Adrenal gland (tissue), 12 donors: ENCODE measurements around the gene COX4I2. TPM values are rescaled to one million over a fixed set of nuclear protein-coding genes. Genes with fewer than 3 reads are reported as not detected.
A peak's percentile ranks its signal among the peaks of the same experiment; 100 is the strongest.

Source experiments
- DNase-seq, 7 donors: peaks; one replicate each; pipeline ENCODE4 v3.0.0-alpha.2; 2019 to 2020
- H3K27ac ChIP-seq, 5 donors: fragments of 200-600 bp; sonication (generic) in 4 of 5; 1 replicate in 3 of 5; 2 replicates in 2 of 5; pipeline versions ENCODE4 v1.5.1 to v1.8.0; 2016 to 2020; ENCODE audit warnings: mild to moderate bottlenecking in 1 of 5
- H3K27me3 ChIP-seq: fragments of 200-600 bp; 2 replicates; pipeline ENCODE4 v1.8.0; 2021
- H3K36me3 ChIP-seq, 2 donors: fragments of 200-600 bp; replicated peaks in 1 of 2; 1 replicate in 1 of 2; 2 replicates in 1 of 2; pipeline versions ENCODE4 v1.5.1 to v1.8.0; 2018 to 2022
- H3K4me1 ChIP-seq, 2 donors: fragments of 200-600 bp; replicated peaks in 1 of 2; 1 replicate in 1 of 2; 2 replicates in 1 of 2; pipeline versions ENCODE4 v1.5.1 to v1.8.0; 2018 to 2021
- H3K4me3 ChIP-seq, 4 donors: fragments of 200-600 bp; sonication (generic) in 3 of 4; one replicate each; pipeline ENCODE4 v1.5.1; 2016 to 2018
- H3K9me3 ChIP-seq, 3 donors: fragments of 200-600 bp; sonication (generic) in 1 of 3; replicated peaks in 1 of 3; 1 replicate in 2 of 3; 2 replicates in 1 of 3; pipeline versions ENCODE4 v1.5.1 to v1.8.0; 2016 to 2021
- POLR2A ChIP-seq, 2 donors: fragments of 450-650 bp; IDR thresholded peaks; one replicate each; pipeline ENCODE4 v1.6.1; 2017; ENCODE audit warnings: antibody characterized with exemption in 2 of 2, mild to moderate bottlenecking in 2 of 2, moderate library complexity in 1 of 2
- WGBS, 4 donors: extraction: QIAGEN DNeasy Blood & Tissue Kit in 2 of 4; methylation state at CpG; one replicate each; pipeline versions ENCODE4 v1.1.5 to v1.1.7; 2013 to 2017; 5-methylcytosine and 5-hydroxymethylcytosine counted together
- intact Hi-C, 2 donors: fragments of 100-400 bp; cut with DNase I; formaldehyde crosslinking; loops; one replicate each; pipeline versions ENCODE4 v1.14.1 to v1.15.0; 2022 to 2023
- polyA plus RNA-seq, 3 donors: library from polyadenylated mRNA; stranded (reverse); fragments of 200-250 nt in 2 of 3; fragments of 350-450 nt in 1 of 3; fragmentation: Illumina TruSeq in 1 of 3; extraction: RNeasy Lipid Tissue Mini Kit (QIAGEN cat#74804) in 1 of 3; gene quantifications; one replicate each; pipeline ENCODE4 v1.2.3, GENCODE V29; 2013 to 2014
- total RNA-seq, 9 donors: library from RNA; depleted of rRNA in 4 of 9; stranded (reverse); fragments of >200 nt in 4 of 9; fragments of 120-200 nt in 1 of 9; fragmentation: NEBNext Ultra II Directional in 1 of 9; extraction: Animal tissue kit (Norgen Biotek cat#: 25700) in 1 of 9; gene quantifications; one replicate each; pipeline versions ENCODE4 v1.1.0 to v1.2.4, GENCODE V29; 2013 to 2023
- TF ChIP-seq, protein P1 (sequence below), 6 experiments: fragments of 450-650 bp in 4 of 6; fragments of 200-600 bp in 2 of 6; sonication (generic) in 1 of 6; IDR thresholded peaks; 1 replicate in 5 of 6; 2 replicates in 1 of 6; pipeline versions ENCODE4 v1.5.1 to v1.8.0; 2016 to 2021; ENCODE audit warnings: antibody characterized with exemption in 6 of 6, mild to moderate bottlenecking in 2 of 6, moderate library complexity in 1 of 6
- donor health status: healthy with polysubstance abuse.
- donor health status: Bipolar disorder and iron deficiency.
- donor health status: DM: yes; HTN: yes; CAD: no.
- donor health status: DM: no; HTN: no; CAD: no.
- donor health status: DM: no; HTN: no; CAD: no.
- donor health status: DM: yes; HTN: yes; CAD: no.

The COX4I2 gene
- total and polyA plus RNA-seq, 12 donors = 0.26 to 12.9 (median 2.2) TPM; not detected in 8

DNA sequence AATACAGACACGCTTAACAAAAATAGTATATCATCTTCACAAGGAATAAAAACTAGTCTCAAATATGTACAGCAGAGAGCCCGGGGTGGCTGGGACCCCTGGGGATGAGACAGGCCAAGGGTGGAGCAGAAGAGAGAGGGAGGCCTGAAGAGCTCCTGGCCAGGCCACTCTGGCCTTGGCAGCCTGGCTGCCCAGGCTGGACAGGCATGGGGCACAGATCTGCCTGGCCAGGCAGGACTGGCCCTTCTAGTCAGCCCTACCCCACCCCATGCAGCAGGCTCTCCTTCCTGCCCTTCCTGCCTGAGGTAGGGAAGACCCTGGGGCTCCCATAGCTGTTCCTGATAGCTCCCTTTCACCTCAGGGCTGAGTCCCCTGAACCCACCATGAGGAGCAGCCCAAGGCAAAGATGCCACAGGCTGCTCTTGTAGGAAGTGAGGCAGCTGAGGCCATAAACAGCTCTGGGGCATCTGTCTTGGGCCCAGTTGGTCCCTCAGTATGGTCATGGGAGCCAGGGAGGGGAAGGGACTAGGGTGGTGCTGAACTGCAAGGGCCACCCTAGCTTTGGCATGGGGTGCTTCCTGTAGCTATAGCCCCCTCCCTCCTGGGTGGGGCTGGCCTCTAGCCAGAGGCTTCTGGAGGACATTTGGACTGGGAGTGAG lies 27.1 kb downstream of the COX4I2 start:
- Histone ChIP-seq H3K36me3 (peaks cover 0 to 16% of the 10 kb centered on the region in 2 donors), H3K27me3 (no peaks in the 10 kb centered on the region), H3K9me3 (no peaks in the 10 kb centered on the region), H3K4me1 (peaks cover 39 to 59% of the 10 kb centered on the region in 2 donors), H3K27ac (peak overlapping the region in 3 of 5 donors; percentile 58 to 85 (median 76)), H3K4me3 (no peak overlapping the region)
- no peak for DNase-seq
- 46 to 65% (median 61%) methylated on average over 2 of the region's 2 CpGs for WGBS, 4 donors
- TF ChIP-seq, protein P1, sequence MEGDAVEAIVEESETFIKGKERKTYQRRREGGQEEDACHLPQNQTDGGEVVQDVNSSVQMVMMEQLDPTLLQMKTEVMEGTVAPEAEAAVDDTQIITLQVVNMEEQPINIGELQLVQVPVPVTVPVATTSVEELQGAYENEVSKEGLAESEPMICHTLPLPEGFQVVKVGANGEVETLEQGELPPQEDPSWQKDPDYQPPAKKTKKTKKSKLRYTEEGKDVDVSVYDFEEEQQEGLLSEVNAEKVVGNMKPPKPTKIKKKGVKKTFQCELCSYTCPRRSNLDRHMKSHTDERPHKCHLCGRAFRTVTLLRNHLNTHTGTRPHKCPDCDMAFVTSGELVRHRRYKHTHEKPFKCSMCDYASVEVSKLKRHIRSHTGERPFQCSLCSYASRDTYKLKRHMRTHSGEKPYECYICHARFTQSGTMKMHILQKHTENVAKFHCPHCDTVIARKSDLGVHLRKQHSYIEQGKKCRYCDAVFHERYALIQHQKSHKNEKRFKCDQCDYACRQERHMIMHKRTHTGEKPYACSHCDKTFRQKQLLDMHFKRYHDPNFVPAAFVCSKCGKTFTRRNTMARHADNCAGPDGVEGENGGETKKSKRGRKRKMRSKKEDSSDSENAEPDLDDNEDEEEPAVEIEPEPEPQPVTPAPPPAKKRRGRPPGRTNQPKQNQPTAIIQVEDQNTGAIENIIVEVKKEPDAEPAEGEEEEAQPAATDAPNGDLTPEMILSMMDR (IDR thresholded peaks at IDR 0.05) = no peak
- no peak for TF ChIP-seq POLR2A (IDR thresholded peaks at IDR 0.05)
- intact Hi-C loops = loop anchor here in 1 of 2 donors (5.0 kb wide), 1 partner anchor 57 kb away; the partner anchor contains the start of gene BCL2L1

DNA sequence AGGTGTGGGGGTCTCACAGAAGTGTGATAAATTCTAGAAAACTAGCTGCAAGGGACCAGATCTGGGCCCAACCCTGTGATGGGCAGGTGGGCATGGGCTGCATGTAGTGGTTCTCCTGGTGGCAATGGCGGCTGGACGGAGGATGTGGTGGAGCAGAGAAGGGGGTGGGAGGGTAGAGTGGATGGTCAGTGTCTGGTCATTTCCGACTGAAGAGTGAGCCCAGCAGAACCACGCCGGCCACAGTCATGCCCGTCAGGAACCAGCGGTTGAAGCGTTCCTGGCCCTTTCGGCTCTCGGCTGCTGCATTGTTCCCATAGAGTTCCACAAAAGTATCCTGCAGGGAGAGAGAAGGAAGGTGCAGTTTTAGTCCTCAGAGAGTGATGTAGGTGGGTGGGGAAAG lies 28.0 kb downstream of the COX4I2 start:
- Histone ChIP-seq H3K9me3 (no peaks in the 10 kb centered on the region), H3K4me3 (no peak overlapping the region), H3K27ac (peak overlapping the region in 4 of 5 donors; percentile 57 to 85 (median 67)), H3K4me1 (peaks cover 48 to 69% of the 10 kb centered on the region in 2 donors), H3K27me3 (no peaks in the 10 kb centered on the region), H3K36me3 (peaks cover 0 to 16% of the 10 kb centered on the region in 2 donors)
- intact Hi-C loops = loop anchor here in 1 of 2 donors (5.0 kb wide), 1 partner anchor 57 kb away; the partner anchor contains the start of gene BCL2L1
- no peak for DNase-seq
- 93 to 96% (median 94%) methylated on average over 10 of the region's 10 CpGs for WGBS, 4 donors
- TF ChIP-seq, protein P1 (IDR thresholded peaks at IDR 0.05) = no peak
- no peak for TF ChIP-seq POLR2A (IDR thresholded peaks at IDR 0.05)

DNA sequence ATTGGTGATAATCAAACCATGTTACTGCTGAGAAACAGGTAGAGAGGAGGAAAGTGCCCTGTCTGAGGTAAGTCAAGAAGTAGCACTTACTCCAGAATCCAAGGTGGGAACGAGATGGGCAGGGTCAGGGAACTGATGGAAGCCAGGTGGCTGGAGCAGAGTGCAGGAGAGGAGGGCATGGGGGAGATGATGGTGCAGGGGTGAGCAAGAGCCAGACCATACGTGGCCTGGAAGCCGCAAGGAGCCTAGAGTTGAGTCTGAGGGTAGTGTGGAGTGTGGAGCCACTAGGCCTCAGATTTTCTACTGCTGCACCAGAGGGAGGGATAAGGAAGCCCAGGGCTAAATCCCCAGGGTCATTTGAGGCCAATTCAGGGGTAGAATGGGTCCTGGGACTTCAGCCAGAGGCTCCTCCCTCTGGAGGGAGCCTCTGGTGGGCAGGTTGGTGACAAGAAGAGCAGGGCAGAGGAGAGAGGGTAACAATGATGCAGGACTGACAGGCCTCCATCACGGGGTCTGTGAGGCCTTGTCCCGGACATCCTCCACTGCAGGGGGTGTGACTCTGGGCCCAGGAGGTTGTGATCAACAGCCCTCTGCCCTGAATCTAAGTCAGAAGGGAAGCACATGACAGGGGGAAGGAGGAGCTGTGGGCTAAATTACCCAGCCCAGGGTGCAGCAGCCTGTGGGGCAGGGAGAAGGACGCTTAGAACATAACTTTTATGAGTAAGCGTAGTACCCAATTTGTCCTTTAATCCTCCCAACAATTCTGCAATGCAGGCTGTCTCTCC lies 28.7 kb downstream of the COX4I2 start:
- TF ChIP-seq, protein P1 (IDR thresholded peaks at IDR 0.05) = peak in 4 of 6 experiments; percentile 20 to 32 (median 26)
- TF ChIP-seq POLR2A (IDR thresholded peaks at IDR 0.05) = peak in 1 of 2 donors; percentile 57
- peak overlapping the region; percentile 57 to 85 (median 59) for H3K27ac ChIP-seq
- no peaks in the 10 kb centered on the region for H3K9me3 ChIP-seq
- peaks cover 54 to 76% of the 10 kb centered on the region in 2 donors for H3K4me1 ChIP-seq
- H3K4me3 ChIP-seq = no peak overlapping the region
- peaks cover 0 to 16% of the 10 kb centered on the region in 2 donors for H3K36me3 ChIP-seq
- peak; percentile 63 to 86 (median 78) for DNase-seq
- 35 to 47% (median 45%) methylated on average over 7 of the region's 7 CpGs for WGBS, 4 donors
- intact Hi-C loops = loop anchor here in 1 of 2 donors (5.0 kb wide), 1 partner anchor 56 kb away; the partner anchor contains the start of gene BCL2L1
- no peaks in the 10 kb centered on the region for H3K27me3 ChIP-seq
